ENCODE results near the gene TRIM2.

DNA sequence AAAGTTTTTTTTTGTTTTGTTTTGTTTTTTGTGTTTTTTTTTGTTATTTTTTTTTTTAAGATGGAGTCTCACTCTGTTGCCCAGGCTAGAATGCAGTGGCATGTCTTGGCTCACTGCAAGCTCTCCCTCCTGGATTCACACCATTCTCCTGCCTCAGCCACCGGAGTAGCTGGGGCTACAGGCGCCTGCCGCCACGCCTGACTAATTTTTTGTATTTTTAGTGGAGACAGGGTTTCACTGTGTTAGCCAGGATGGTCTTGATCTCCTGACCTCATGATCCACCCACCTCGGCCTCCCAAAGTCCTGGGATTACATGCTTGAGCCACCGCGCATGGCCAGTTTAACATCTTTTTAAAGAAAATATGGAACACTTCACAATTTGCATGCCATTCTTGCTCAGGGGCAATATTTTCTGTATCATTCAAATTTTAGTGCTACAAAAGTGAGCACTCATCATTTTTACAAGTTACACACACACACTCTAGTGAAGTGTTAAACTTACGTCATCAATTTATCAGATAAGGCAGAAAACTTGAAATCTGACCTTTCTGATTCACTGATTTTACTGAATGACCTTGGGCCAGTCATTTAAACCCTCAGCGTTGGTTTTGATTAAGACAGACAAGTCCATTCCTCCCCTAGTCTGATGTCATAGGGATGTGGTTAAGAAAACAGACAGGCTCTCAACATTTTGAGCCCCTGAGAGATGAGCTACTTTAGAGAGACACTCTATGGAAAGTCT lies 61.2 kb downstream of the TRIM2 start:
- TF ChIP-seq, protein P1, sequence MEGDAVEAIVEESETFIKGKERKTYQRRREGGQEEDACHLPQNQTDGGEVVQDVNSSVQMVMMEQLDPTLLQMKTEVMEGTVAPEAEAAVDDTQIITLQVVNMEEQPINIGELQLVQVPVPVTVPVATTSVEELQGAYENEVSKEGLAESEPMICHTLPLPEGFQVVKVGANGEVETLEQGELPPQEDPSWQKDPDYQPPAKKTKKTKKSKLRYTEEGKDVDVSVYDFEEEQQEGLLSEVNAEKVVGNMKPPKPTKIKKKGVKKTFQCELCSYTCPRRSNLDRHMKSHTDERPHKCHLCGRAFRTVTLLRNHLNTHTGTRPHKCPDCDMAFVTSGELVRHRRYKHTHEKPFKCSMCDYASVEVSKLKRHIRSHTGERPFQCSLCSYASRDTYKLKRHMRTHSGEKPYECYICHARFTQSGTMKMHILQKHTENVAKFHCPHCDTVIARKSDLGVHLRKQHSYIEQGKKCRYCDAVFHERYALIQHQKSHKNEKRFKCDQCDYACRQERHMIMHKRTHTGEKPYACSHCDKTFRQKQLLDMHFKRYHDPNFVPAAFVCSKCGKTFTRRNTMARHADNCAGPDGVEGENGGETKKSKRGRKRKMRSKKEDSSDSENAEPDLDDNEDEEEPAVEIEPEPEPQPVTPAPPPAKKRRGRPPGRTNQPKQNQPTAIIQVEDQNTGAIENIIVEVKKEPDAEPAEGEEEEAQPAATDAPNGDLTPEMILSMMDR (conservative IDR thresholded peaks at IDR 0.05; ENCODE audit: low read depth, low read length) = no peak
- TF ChIP-seq EZH2 (IDR thresholded peaks at IDR 0.05; ENCODE audit: borderline replicate concordance, low read depth, low read length, poor library complexity, severe bottlenecking) = no peak

Data from A673 (cell line).